MCF 10A (cell line): ENCODE results near the gene FXR1. TPM values are rescaled to one million over a fixed set of nuclear protein-coding genes. Genes with fewer than 3 reads are reported as not detected.
"Not testable (repeated sequence)": the region's sequence is repeated elsewhere in the genome, so short reads cannot be mapped to it uniquely, and the experiment has no call there.

Experiments
- BruUV-seq: library from RNA; stranded (reverse); fragments of 400-500 nt; replicated peaks from 2 replicates; lab custom pipeline; 2021; lab: Mats Ljungman, UMichigan
- CTCF ChIA-PET: fragments of 300-600 bp; sonication (Branson Sonifier 250); formaldehyde crosslinking; extraction: SDS; loops from one replicate; lab custom pipeline; 2021; ENCODE audit warnings: antibody characterized with exemption, inconsistent platforms; lab: Yijun Ruan, JAX
- POLR2A ChIA-PET: fragments of 300-600, 350-650 bp; sonication (Branson Sonifier 250); formaldehyde crosslinking; extraction: SDS; loops from one replicate; lab custom pipeline; 2020; ENCODE audit warnings: antibody characterized with exemption, inconsistent platforms; lab: Yijun Ruan, JAX
- DNase-seq: peaks from one replicate; pipeline ENCODE4 v3.0.0-alpha.2; 2018; ENCODE audit not compliant: unreplicated experiment
- H3K27ac Mint-ChIP-seq: one replicate; pipeline ENCODE4 v1.8.0; 2022; ENCODE audit warnings: mild to moderate bottlenecking, low read depth, mixed read lengths; ENCODE audit not compliant: unreplicated experiment
- H3K27me3 Mint-ChIP-seq: one replicate; pipeline ENCODE4 v1.8.0; 2022; ENCODE audit warnings: mixed read lengths; ENCODE audit not compliant: insufficient read depth, unreplicated experiment
- H3K36me3 Mint-ChIP-seq: one replicate; pipeline ENCODE4 v1.8.0; 2022; ENCODE audit warnings: mild to moderate bottlenecking, moderate library complexity, mixed read lengths; ENCODE audit not compliant: insufficient read depth, unreplicated experiment
- H3K4me1 Mint-ChIP-seq: one replicate; pipeline ENCODE4 v1.8.0; 2022; ENCODE audit warnings: mixed read lengths; ENCODE audit not compliant: insufficient read depth, unreplicated experiment
- H3K4me3 Mint-ChIP-seq: one replicate; pipeline ENCODE4 v1.8.0; 2022; ENCODE audit warnings: mild to moderate bottlenecking, moderate library complexity, mixed read lengths; ENCODE audit not compliant: unreplicated experiment
- H3K9me3 Mint-ChIP-seq: one replicate; pipeline ENCODE4 v1.8.0; 2022; ENCODE audit warnings: mixed read lengths; ENCODE audit not compliant: unreplicated experiment
- intact Hi-C: fragments of 100-400 bp; cut with micrococcal nuclease; formaldehyde crosslinking; loops from 2 replicates; pipeline ENCODE4 v1.14.1; 2022
- total RNA-seq: library from RNA; stranded (reverse); gene quantifications from 2 replicates; pipeline ENCODE4 v1.2.3, GENCODE V29; 2022
- TF ChIP-seq, protein P1 (sequence below): fragments of 200-600 bp; IDR thresholded peaks from one replicate; pipeline ENCODE4 v1.8.0; 2022; ENCODE audit warnings: antibody characterized with exemption, mild to moderate bottlenecking; ENCODE audit not compliant: unreplicated experiment

The FXR1 gene
- total RNA-seq, 1 experiment from 2014 or later = 166 TPM

DNA sequence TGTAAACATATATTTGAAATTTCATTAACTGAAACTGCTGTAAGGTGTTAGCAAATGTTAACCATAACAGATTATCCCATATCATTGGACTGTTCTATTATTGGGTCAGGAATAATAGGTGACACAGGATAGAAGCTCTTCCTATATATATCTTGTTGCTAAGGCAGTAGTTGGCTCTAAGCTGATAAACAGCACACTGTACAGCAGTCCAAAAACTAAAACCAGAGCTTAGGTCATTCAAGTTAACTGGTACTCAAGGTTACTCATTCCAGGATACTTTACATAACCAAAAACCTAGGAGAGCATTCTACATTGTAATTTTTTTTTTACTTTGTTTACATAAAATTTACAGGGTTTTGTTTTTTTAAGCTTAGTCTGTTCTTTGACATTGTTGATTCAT, 68.1 kb downstream of the FXR1 start:
- ChIA-PET POLR2A (interaction anchor here (0.6 to 1.6 kb wide), 5 partner anchors 8 to 1679 kb away, joined by 3 to 10 read pairs (median 3); partner anchors contain the start of gene DNAJC19), CTCF (interaction anchor here (0.5 to 1.2 kb wide), 5 partner anchors 9 to 287 kb away, joined by 3 to 5 read pairs (median 3); partner anchors contain the start of genes DNAJC19 and FXR1)
- no peaks in the 10 kb centered on the region for H3K4me1 Mint-ChIP-seq
- intact Hi-C loops = loop anchor here (10.0 kb wide), 1 partner anchor 286 kb away; no protein-coding TSS in a partner anchor
- no peak overlapping the region for H3K27ac Mint-ChIP-seq
- BruUV-seq = no TSS peak
- TF ChIP-seq, protein P1, sequence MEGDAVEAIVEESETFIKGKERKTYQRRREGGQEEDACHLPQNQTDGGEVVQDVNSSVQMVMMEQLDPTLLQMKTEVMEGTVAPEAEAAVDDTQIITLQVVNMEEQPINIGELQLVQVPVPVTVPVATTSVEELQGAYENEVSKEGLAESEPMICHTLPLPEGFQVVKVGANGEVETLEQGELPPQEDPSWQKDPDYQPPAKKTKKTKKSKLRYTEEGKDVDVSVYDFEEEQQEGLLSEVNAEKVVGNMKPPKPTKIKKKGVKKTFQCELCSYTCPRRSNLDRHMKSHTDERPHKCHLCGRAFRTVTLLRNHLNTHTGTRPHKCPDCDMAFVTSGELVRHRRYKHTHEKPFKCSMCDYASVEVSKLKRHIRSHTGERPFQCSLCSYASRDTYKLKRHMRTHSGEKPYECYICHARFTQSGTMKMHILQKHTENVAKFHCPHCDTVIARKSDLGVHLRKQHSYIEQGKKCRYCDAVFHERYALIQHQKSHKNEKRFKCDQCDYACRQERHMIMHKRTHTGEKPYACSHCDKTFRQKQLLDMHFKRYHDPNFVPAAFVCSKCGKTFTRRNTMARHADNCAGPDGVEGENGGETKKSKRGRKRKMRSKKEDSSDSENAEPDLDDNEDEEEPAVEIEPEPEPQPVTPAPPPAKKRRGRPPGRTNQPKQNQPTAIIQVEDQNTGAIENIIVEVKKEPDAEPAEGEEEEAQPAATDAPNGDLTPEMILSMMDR = no peak
- no peaks in the 10 kb centered on the region for H3K27me3 Mint-ChIP-seq
- DNase-seq = no peak
- no peak overlapping the region for H3K4me3 Mint-ChIP-seq
- H3K36me3 Mint-ChIP-seq = peaks cover 64% of the 10 kb centered on the region
- H3K9me3 Mint-ChIP-seq = no peaks in the 10 kb centered on the region

DNA sequence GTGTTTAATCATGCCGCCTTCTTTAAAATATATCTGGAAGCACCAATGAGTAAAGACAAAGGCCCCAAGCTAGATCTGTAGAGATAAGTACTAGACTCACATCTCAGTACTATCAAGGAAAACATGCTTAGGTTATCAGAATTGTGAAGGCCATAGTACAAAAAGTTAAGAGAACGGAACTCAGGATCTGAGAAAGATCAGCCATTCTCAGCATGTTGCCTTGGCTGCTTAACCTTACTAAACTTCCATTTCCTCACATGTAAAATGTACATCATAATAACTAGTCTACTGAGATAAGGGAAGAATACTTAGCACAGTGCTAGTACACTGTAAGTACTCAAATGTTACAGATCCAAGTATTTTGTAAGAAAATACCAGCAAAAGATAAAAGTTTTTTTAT, 69.4 kb downstream of the FXR1 start:
- no peaks in the 10 kb centered on the region for H3K9me3 Mint-ChIP-seq
- no TSS peak for BruUV-seq
- H3K4me1 Mint-ChIP-seq = no peaks in the 10 kb centered on the region
- DNase-seq = no peak
- TF ChIP-seq, protein P1 = no peak
- peaks cover 64% of the 10 kb centered on the region for H3K36me3 Mint-ChIP-seq
- H3K27me3 Mint-ChIP-seq = no peaks in the 10 kb centered on the region
- no peak overlapping the region for H3K4me3 Mint-ChIP-seq
- intact Hi-C loops = loop anchor here (10.0 kb wide), 1 partner anchor 287 kb away; no protein-coding TSS in a partner anchor
- POLR2A ChIA-PET = interaction anchor here (1.2 kb wide), 1 partner anchor 20 kb away, joined by 4 read pairs; no protein-coding TSS in a partner anchor
- H3K27ac Mint-ChIP-seq = no peak overlapping the region
- CTCF ChIA-PET = no interaction called here

- TF ChIP-seq, protein P1 = no peak
- Mint-ChIP-seq H3K9me3 (no peaks in the 10 kb centered on the region), H3K27me3 (no peaks in the 10 kb centered on the region), H3K27ac (no peak overlapping the region), H3K36me3 (peaks cover 60% of the 10 kb centered on the region), H3K4me1 (peaks cover 4% of the 10 kb centered on the region), H3K4me3 (no peak overlapping the region)
- ChIA-PET POLR2A (no interaction called here), CTCF (no interaction called here)
- no TSS peak for BruUV-seq
- intact Hi-C loops = loop anchor here (10.0 kb wide), 1 partner anchor 288 kb away; no protein-coding TSS in a partner anchor
- no peak for DNase-seq
Observed at GRCh38 chr3:180983136-180983535, 70.7 kb downstream of the FXR1 start.

- H3K27me3 Mint-ChIP-seq, H3K9me3 Mint-ChIP-seq, H3K27ac Mint-ChIP-seq, DNase-seq, BruUV-seq, POLR2A ChIA-PET, CTCF ChIA-PET, H3K4me3 Mint-ChIP-seq, H3K4me1 Mint-ChIP-seq: not testable (repeated sequence)
- peaks cover 43% of the 10 kb centered on the region for H3K36me3 Mint-ChIP-seq
- intact Hi-C loops = loop anchor here (10.0 kb wide), 1 partner anchor 292 kb away; no protein-coding TSS in a partner anchor
Observed at GRCh38 chr3:180986366-180986765, 73.9 kb downstream of the FXR1 start.
